Coronary artery (tissue), 2 donors: ENCODE data around the gene LDHB.

Experiments used
- DNase-seq: peaks from one replicate; pipeline ENCODE4 v3.0.0-alpha.2; 2017; ENCODE audit warnings: low spot score
- H3K27ac ChIP-seq, 2 donors: fragments of 200-600 bp; sonication (generic); one replicate each; pipeline ENCODE4 v1.5.1; 2016 to 2019
- H3K4me3 ChIP-seq: fragments of 200-600 bp; sonication (generic); 2 replicates; pipeline ENCODE4 v1.5.1; 2016; ENCODE audit warnings: mild to moderate bottlenecking, moderate library complexity
- TF ChIP-seq, protein P1 (sequence below): fragments of 200-600 bp; sonication (generic); IDR thresholded peaks from one replicate; pipeline ENCODE4 v1.5.1; 2019; ENCODE audit warnings: antibody characterized with exemption

LDHB gene

DNA sequence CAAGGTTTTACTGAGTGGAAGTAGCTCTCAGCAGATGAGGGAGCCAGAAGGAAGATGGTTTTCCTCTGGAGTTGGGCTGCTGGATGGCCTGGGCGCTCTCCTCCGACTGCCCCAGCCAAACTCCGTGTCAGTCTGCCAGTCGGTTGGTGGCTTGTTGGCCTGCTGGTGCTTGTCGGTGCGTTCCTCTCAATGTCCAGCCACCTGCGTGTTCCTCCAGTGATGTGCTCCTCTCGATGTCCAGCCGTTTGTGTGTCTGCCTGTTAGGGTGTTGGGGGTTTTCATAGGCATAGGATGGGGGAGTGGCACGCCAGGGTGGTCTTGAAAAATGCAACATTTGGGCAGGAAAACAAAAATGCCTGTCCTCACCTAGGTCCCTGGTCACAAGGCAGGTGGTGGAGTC is 37.0 kb upstream of the LDHB start:
- no peak for DNase-seq
- TF ChIP-seq, protein P1, sequence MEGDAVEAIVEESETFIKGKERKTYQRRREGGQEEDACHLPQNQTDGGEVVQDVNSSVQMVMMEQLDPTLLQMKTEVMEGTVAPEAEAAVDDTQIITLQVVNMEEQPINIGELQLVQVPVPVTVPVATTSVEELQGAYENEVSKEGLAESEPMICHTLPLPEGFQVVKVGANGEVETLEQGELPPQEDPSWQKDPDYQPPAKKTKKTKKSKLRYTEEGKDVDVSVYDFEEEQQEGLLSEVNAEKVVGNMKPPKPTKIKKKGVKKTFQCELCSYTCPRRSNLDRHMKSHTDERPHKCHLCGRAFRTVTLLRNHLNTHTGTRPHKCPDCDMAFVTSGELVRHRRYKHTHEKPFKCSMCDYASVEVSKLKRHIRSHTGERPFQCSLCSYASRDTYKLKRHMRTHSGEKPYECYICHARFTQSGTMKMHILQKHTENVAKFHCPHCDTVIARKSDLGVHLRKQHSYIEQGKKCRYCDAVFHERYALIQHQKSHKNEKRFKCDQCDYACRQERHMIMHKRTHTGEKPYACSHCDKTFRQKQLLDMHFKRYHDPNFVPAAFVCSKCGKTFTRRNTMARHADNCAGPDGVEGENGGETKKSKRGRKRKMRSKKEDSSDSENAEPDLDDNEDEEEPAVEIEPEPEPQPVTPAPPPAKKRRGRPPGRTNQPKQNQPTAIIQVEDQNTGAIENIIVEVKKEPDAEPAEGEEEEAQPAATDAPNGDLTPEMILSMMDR: no peak
- no peak overlapping the region for H3K27ac ChIP-seq
- H3K4me3 ChIP-seq: no peak overlapping the region

DNA sequence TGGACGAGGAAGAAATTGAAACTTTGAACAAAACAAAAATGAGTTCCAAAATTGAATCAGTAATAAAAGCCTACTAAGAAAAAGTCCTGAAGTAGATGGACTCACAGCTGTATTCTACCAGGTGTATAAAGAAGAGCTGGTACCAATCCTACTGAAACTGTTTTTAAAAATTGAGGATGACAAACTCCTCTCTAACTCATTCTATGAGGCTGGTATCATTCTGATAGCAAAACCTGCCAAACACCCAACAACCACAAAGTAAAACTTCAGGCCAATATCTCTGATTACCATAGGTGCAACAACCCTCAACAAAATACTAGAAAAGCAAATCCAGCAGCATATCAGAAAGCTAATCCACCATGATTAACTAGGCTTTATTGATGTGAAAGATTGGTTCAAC is 33.9 kb upstream of the LDHB start:
- TF ChIP-seq, protein P1: no peak
- no peak overlapping the region for H3K4me3 ChIP-seq
- no peak for DNase-seq

DNA sequence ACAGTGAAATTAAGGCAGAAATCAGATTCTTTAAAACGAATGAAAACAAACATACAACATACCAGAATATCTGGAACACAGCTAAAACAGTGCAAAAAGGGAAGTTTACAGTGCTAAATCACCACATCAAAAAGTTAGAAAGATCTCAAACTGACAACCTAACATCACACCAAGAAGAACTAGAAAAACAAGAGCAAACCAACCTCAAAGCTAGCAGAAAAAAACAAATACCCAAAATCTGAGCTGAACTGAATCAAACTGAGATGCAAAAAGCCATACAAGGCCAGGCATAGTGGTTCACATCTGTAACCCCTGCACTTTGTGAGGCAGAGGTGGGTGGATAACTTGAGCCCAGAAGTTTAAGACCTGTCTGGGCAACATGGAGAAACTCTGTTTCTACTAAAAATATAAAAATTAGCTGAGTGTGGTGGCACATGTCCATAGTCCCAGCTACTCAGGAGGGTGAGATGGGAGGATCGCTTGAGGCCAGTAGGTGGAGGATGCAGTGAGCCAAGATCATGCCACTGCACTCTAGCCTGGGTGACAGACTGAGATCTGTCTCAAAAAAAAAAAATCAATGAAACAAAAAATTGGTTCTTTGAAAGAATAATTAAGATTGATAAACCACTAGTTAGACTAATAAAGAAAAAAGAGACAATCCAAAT is 33.2 kb upstream of the LDHB start:
- no peak for DNase-seq
- H3K27ac ChIP-seq: no peak overlapping the region
- TF ChIP-seq, protein P1: no peak
- H3K4me3 ChIP-seq: no peak overlapping the region

More for the DNA sequence above, 33.9 kb upstream of the LDHB start:
- H3K27ac ChIP-seq: no peak overlapping the region

DNA sequence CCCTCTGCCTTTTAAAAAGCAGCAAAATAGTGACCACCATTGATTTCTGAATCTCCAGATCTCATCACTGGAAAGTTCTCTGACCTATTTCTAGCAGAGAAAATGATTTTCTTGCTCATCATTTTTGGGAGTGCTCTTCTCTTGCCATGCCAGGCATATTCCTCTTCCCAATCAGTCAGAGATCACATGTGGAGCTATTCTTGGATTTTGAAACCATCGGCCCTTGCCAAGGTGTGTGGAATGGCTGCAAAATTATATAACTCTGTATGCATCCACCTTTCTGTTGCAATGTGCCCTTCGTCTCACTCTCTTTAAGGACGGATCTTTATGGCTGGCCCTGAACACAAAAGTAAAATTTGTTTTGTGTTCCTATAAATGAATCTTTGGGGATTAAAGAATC is 25.5 kb upstream of the LDHB start:
- DNase-seq: no peak
- Histone ChIP-seq H3K27ac (no peak overlapping the region), H3K4me3 (no peak overlapping the region)
- TF ChIP-seq, protein P1: no peak

DNA sequence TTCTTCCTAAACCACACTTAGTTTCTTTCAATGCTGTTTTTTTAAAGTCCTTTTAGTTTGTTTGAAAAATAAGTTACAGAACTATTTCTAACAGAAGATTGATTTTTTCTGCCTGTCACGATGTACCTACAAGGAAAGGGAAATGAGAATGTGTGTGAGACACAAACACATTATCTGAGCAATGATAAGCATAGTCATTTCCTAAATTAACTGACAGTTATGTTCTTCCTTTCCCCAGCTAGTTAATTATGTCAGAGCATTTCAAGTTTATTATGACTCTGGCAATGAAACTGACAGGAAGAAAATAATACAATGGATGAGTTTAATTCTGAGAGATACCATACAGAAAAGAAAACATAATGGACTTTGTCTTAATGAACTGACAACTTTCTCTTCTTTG is 21.3 kb upstream of the LDHB start:
- TF ChIP-seq, protein P1: no peak
- DNase-seq: no peak
- H3K27ac ChIP-seq: no peak overlapping the region
- no peak overlapping the region for H3K4me3 ChIP-seq

DNA sequence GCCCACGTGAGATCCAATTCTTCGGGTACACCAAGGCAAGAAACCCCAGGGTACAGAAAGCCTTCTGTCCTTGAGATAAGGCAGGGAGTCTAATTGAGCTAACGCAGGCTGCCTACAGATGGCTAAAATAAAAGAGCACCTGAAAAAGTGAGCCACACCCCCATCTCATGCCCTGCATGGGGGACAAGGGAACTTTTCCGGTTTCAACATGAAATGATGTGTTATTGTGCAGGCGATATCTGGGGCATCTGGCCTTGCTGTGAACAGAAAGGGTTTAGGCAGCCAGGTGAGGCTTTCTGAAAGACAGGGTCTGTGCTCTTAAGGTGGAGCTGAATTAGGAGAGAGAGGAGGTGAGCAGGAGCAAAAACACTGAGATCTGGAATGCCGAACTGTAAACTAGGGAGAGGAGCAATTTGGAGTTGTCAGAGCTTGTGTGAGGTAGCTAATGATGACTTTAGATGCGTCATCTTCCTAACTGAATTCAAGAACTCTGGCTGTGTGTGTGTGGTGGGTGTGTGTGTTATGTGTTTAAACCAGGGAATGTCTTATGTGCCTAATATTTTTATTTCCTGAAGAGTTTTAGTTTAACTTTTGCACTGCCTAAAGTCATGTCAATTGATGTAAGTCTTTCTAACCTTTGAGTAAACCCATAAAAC is 20.1 kb upstream of the LDHB start:
- no peak overlapping the region for H3K27ac ChIP-seq

More for the DNA sequence above, 20.1 kb upstream of the LDHB start:
- H3K4me3 ChIP-seq: no peak overlapping the region
- no peak for DNase-seq
- TF ChIP-seq, protein P1: no peak
